DMS79 (cell line): ENCODE data around the gene LANCL2.
"Not testable (repeated sequence)": the region's sequence is repeated elsewhere in the genome, so short reads cannot be mapped to it uniquely, and the experiment has no call there.

Experiments used
- DNase-seq: peaks from one replicate; lab custom pipeline; 2025; lab: John Stamatoyannopoulos, UW

Gene LANCL2

DNA sequence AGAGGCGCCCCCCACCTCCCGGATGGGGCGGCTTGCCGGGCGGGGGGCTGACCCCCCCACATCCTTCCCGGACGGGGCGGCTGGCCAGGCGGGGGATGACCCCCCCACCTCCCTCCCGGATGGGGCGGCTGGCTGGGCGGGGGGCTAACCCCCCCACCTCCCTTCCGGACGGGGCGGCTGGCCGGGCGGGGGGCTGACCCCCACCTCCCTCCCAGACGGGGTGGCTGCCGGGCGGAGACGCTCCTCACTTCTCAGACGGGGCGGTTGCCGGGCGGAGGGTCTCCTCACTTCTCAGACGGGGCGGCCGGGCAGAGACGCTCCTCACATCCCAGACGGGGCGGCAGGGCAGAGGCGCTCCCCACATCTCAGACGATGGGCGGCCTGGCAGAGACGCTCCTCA, 37.4 kb downstream of the LANCL2 start:
- DNase-seq, result not testable (repeated sequence)

DNA sequence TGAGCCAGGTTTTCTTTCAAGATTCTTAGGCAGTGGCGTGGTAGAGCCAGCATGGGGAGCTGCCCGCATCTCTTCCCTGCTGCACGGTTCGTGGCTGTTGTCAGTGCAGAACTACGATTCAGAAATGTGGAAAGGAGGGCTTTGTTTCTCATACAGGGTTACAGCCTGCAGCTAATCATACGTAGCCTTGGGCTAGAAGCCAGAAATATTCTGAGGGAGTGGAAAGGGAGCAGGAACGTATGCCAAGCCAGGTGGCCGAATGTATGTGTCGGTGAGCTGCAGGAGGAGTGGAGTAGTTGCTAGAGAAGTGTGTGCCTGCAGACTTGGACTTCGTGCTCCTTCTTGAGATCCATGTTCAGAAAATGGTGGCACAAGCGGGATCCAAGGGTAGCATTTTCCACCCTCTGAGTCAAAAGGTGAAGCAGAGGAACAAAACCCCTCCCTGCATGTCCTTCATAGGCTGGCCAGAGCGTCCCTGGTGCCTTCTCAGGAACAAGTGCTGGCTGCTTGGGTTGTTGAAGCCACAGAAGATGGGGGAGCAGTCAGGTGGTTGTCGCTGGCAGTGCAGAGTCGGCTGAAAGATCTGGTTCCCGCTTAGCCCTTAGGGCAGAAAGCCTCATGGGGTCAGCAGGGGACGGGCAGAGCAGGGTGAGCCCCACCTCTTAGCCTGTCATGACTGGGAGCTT, 40.9 kb downstream of the LANCL2 start:
- peak; percentile 72 for DNase-seq

DNA sequence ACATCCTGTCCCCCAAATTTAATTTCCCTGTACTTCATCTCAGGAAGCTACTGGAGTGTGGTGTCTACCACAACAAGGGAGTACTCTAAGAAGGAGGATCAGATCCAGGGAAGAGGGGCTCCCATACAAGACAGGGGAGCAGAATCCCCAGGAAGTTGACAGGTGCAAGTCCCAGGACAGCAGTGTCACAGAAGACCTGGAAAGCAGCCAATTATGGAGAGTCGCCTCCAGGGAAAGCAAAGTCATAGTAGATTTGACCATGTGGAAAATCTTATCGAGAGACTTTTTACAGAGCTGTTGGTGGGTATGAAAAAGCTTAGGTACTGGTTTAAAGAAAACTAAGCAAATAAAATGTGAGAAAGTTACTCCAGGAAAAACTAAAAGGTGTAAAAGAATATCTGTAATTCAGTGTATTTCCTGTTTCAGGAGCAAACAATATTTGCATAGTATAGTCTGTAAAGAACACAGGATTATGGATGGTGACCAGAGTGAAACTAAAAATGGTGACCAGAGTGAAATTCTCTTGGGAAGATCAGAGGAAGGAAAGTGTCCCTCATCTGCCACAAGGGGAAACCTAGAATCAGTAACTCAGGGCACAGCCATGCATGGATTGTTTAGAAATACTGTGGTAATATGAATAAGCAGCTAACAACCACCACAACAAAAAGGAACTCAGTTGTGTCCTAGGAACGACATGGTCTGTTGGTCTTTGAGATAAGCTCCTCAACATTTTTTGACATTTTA, 44.5 kb downstream of the LANCL2 start:
- DNase-seq, result peak; percentile 72

DNA sequence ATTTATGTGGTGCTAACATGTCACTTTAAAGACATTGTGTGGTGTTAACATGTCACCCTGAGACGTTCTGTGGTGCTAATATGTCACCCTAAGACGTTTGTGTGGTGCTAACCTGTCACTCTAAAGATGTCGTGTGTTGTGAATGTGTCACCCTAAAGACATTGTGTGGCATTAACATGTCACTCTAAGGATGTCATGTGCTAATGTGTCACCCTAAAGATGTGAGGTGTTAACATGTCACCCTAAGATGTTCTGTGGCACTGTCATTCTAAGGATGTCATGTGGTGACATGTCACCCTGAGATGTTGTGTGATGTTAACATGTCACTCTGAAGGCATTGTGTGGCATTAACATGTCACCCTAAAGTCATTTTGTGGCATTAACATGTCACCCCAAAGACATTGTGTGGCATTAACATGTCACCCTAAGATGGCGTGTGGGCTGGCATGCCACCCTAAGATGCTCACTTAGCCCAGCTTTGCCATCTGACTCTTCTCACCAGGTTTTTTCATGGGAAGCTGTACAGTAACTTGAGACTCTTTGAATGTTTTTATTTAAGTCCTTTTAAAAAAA, 45.6 kb downstream of the LANCL2 start:
- DNase-seq, result no peak

DNA sequence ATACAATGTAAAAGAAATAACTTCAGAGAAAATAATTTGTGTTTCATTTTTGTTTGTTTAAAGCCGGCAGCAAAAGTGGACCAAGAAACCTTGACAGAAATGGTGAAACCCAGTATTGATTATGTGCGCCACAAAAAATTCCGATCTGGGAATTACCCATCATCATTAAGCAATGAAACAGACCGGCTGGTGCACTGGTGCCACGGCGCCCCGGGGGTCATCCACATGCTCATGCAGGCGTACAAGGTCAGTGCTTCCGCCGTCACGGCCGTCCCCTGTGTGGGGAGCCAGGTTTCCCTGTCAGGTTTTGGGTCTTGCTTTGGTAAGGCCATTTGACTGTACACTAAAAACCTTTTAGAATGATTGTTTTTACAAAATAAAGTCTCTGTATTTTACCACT, 46.7 kb downstream of the LANCL2 start:
- DNase-seq, result no peak

DNA sequence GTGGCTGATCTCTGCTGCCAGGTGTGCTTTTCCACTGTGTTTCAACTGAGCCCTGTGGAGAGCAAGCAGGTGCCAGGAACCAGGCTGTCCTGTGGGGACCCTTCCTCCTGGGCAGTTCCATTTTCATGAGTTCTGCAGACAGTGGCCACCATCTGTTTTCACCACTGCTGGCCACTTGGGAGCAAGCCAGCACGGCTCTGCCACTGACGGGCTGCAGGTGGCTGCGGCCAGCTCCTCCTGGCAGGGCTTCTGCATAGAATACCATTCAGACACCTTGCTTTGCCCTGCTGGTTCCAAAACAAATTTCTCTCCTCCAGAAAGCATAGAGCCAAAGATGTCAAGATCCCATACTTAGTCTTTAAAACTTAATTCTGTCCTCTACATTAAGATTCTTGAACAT, 48.3 kb downstream of the LANCL2 start:
- no peak for DNase-seq

DNA sequence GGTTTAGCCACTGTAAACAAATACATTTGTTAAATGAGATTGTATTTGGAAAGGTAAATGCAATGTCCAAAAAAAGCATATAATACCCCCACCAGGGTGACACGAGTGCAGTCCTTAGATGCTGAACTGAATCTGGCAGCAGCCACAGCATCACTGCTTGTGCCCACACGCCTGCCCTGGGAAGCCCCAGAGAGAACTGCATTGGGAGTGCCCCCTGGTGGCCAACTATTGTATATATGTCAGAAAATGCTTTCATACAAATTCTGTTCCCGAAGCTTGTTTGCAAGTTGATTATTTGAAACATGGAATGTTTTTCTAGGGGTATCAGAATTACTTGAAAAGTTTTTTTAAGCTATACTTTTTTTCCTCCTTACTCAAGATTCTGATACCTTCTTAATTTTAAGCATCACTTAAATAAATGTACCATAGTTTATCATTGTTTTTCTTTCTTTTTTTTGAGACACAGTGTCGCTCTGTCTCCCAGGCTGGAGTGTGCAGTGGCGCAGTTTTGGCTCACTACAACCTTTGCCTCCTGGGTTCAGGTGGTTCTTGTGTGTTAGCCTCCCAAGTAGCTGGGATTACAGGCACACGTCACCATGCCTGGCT, 50.1 kb downstream of the LANCL2 start:
- DNase-seq, result peak; percentile 43

DNA sequence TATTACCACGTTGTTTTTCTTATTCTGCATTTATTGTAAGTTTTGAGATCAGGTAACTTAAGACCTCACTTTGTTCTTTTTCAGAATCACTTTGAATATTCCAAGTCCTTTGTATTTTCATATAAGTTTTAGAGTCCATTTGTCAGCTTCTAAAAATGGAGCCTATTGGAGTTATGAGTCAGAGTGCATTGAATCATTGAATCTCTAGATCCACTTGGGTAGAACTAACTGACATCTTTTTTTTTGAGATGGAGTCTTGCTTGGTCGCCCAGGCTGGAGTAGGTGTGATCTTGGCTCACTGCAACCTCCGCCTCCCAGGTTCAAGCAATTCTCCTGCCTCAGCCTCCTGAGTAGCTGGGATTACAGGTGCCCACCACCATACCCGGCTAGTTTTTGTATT, 52.3 kb downstream of the LANCL2 start:
- not testable (repeated sequence) for DNase-seq

DNA sequence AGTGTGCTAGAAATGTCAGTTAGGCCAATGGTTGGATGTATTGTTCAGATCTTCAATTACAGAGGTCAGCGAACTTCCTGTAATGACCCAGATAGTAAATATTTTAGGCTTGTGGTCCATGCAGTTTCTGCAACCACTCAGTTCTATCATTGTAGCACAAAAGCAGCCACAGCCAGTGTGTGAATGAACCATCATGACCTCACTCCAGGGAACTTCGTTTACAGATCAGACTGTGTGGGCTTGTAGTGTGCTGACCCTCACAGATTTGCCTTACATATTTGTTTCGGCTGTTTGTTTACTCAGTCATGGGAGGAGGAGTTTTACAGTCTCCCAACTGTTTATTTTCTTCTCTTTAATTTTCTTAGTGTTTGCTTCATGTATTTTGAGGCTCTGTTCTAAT, 55.4 kb downstream of the LANCL2 start:
- peak; percentile 28 for DNase-seq

DNA sequence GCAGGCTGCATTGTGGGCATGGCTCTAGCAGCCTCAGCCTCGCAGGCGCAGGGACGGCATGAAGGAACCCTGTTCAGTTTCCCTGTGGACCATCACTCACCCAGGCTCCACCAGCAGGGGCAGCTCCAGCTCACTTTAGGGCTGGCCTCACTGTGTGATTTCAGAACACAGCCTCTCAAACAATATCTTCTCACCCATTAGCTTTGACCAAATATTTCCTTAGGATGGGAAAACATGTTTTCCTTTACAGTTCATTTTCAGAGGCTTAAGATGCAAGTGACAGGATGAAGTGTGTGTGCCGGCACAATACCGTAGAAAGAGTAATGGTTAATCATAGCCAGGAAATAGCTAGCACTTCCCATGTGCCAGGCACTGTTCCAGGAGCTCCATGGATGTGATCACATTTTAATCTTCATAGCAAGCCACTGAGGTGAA, 58.2 kb downstream of the LANCL2 start:
- no peak for DNase-seq

DNA sequence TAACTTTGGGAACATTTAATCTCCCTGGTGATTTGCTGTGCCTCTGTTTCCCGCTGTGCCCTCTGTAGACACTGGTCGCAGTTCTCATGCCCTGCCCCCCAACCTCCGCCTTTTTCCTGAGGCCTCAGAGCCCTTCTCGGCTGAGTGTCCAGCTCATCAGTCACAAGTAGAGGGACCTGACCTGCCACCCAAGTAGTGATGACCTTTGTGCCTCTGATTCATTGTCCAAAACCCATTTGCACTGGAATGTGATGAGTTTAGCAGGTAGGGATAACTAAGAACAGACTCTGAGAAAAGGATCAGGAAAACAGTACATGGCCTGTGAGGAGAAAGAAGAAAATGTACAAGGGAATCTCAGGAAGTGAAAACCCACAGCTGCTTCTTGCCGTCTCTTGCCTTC, 58.8 kb downstream of the LANCL2 start:
- no peak for DNase-seq

DNA sequence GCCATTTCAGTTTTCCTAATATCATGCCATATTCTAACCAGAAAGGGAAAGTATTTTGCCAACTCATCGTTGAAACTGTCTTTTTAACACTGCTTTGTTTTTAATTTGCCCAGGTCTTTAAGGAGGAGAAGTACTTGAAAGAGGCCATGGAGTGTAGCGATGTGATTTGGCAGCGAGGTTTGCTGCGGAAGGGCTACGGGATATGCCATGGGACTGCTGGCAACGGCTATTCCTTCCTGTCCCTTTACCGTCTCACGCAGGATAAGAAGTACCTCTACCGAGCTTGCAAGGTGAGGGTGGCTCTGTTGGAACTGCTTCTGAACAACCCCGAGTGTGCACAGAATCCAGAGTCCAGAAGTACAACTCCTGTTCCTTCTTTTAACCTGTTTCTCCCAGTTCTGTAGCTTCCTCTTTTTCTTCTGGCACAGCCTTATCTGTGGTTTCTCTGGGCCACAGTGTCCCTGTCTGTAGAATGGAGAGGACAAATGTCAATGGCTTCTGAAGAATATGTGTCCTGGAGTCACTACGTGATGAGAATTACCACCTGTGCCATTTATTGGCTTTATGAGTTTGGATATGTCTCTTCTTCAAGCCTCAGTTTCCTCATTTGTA, 60.1 kb downstream of the LANCL2 start:
- DNase-seq, result no peak

DNA sequence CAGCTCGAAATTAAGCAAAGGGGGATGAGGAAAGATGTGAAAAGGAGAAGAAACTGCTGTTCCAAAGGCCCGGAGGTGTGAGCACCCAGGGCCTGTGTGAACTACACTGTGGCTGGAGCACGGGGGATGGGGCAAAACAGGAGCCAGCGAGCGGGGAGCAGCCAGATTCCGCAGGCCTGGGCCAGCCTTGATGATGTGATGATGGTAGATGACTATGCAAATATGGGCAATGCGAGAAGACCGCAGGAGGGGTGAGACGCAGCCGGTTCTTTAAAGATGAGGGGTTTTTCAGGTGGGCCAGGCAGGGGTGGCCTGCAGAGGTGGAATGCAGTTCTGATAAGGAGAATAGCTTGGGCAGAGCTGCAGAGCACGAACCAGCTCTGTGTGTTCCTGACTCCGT, 61.5 kb downstream of the LANCL2 start:
- no peak for DNase-seq

DNA sequence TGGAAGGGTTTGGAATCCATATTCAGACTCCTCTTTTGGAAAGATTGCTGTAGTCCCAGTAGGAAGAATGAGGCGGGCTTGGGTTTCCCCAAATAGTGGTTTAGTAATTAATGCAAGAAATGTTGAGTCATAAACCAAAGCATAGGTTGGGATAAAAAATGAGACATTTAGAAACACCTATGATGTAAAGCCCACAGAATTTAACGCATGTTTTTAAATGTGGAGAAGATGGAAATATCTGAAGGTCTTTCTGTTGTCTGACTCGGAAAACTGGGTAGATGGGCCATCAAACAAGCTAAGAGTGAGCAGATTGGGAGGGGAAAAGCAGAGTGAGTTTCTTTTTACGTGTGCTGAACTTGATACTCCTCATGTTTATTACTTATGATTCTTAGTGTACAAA, 62.2 kb downstream of the LANCL2 start:
- no peak for DNase-seq

DNA sequence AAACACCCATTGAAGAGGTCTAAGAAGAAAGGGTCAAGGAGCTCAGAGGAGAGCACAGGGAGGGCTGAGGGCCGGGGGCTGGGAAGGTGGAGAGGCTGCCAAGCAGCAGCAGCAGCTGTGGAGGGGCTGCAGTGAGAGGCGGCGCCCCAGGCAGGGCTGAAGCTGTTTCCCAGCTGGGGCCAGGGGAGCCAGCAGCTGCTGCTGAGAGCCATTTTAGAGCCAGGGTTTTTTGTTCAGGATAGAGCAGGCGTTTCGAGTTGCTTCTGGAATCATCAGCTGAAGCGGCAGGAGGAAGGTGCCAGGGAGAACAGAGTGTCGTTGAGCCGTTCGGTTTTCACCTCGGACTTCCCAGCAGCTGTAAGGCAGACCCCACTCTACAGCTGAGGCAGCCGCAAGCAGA, 62.7 kb downstream of the LANCL2 start:
- peak; percentile 92 for DNase-seq

DNA sequence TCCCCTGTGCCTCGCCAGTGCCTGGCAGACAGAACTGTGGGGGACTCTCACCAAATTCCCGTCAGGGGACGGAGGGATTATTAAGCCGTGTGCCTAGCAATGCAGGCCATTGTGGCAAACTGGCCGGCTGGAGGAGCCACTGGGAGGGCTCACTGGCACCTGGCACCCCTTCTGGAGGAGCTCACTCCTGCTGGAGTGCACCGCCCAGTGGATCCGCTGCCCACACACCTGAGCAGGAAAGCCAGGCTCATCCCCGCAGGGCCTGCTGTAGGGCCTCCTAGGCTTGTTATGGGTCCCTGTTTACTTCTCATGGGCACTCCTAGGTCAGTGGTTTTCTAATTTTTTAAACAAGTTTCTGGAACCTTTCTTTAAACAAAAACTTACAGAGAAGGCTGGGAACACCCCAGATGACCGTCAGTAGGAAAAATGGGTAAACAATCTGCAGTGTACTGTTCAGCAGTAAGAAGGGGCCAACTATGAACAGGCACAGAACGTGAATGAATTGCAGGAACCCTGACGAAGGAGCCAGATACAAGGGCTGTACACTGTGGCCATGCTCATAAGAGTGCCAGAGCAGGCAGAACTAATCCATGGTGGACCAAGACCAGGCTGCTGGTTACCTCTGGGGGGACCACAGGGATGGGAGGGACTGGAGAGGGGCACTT, 64.8 kb downstream of the LANCL2 start:
- DNase-seq, result no peak

DNA sequence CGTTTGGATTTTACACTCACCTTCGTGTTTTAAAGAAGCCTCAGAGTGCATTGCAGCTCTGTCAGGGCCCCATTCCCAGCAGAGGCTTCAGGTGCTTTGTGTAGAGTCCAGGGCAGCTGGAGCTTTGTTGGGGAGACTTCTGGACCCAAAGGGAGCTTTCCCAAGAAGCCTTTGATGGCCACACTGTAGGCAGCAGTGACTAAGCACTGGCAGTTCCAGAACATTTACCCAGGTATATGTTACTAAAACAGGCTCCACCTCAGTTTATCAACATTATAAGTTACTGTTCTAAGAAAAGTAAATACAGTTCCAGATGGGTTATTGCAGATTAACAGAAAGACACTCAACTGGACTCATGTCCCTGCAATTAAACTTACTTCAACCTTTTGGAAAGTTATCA, 66.8 kb downstream of the LANCL2 start:
- no peak for DNase-seq

DNA sequence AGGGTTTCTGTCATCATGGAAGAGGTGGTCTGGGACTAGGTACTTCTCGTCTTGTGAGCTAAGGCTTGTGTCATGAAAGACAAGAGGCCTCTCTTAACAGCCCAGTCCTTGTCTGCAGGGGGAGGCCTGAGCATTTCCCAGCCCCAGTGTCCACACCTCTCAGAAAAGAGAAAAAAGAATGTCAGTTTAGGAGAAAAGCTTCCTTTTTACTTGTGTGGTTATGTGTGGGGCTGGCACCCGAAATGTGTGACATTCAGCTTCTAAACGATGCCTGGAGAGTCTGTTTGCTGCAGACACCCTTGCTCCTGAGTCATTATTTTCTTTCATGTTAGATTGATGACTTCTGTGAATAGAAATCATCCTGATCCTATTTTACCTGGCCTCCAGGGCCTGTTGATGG, 67.4 kb downstream of the LANCL2 start:
- no peak for DNase-seq

DNA sequence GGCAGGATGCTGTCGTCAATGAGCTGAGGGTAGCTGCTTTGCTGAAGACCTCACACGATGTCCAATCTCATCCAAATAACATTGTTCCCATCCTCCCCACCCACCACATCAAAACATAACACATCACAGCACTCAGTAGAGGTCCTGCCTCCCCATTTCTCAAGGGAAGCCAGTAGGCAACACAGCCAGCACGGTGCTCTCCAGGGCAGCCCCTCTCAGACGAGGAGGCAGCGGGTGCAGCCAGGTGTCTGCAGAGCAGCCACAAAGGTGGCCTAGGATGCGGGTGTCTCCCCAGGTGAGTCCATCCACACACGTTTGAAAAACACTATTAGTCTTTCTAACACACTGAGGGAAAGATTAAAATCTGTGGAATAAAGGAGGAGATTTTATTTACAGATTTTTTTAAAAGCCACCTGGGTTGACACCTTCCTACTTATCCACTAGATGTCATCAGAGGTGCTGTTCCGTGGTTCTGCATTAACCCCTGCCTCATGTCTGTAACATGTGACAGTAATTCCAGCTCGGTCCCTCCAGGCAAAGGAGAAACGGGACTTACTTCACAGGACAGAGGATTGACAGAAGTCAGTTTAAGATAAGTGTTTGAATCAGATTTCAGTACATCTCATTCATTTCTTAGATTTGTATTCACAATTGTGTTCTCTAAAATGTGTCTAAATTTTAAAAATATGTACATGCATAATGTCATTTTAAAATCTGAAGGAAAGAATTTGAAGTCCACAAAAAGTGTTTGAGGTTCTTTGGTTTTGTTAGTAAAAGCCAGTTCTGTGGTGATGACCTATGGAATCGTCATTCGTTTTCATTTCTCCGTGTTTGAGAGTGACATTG, 68.0 kb downstream of the LANCL2 start:
- DNase-seq, result no peak

DNA sequence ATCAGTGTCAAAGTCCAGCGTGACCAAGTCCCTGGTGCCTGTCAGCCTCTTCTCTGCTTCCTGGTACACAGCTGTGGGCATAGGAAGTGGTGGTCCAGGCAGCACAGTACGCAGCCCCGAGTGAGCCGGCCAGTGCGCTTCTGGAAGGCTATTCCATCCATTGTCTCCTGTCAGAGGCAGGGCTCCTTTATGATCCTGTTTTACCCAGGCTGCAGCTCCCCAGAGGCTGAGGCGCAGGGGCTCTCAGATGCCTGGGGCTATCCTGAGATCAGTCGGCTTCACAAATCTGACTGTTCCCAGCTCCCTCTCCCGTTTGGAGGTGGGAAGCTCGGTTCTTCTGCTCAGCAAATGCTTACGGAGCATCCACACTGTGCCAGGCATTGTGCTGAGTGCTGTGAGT, 70.3 kb downstream of the LANCL2 start:
- no peak for DNase-seq

DNA sequence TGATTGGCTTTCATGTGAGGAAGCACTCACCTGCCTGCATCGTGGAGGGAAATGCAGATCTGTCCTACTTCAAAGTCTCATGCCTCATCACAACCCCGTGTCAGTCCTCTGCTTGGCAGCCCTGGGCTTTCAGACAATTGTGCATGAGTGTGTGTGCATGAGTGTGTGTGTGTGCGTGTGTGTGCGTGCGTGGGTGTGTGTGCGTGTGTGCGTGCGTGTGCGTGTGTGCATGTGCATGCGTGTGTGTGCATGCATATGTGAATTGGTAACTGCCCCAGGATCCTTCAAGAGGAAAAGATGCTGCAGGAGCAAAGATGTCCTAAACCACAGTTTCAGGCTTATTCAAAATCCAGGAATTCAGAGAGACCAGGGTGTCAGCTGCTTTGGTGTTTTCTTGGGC, 71.3 kb downstream of the LANCL2 start:
- DNase-seq, result no peak
